SK-N-SH (cell line): ENCODE measurements around the gene ZNF23. TPM values are rescaled to one million over a fixed set of nuclear protein-coding genes. Genes with fewer than 3 reads are reported as not detected.

Experiments used
- CTCF ChIA-PET: fragments of 300-600, 350-600 bp; formaldehyde crosslinking; extraction: SDS; loops from one replicate; lab custom pipeline; 2021; lab: Yijun Ruan, JAX
- POLR2A ChIA-PET: fragments of 350-600 bp; sonication (Branson Sonifier 250); formaldehyde crosslinking; extraction: SDS; loops from one replicate; lab custom pipeline; 2020; ENCODE audit warnings: antibody characterized with exemption, inconsistent platforms; lab: Yijun Ruan, JAX
- DNase-seq: peaks from one replicate; pipeline ENCODE4 v3.0.0; 2012
- H2AFZ ChIP-seq: fragments of 200-600 bp; sonication (generic); 2 replicates; pipeline ENCODE4 v1.8.1; 2016; ENCODE audit warnings: antibody characterized with exemption, mild to moderate bottlenecking, low read depth
- H3F3A ChIP-seq: fragments of 200-600 bp; sonication (generic); replicated peaks from 2 replicates; pipeline ENCODE3; 2016; ENCODE audit warnings: antibody characterized with exemption, mild to moderate bottlenecking; ENCODE audit not compliant: insufficient read depth
- H3K27ac ChIP-seq, 2 experiments: fragments of 200-500 bp in 1 of 2; fragments of 200-600 bp in 1 of 2; sonication (Bioruptor generic) in 1 of 2; sonication (generic), shearing (Covaris generic) in 1 of 2; 2 replicates each; pipeline versions ENCODE4 v1.5.1 to v1.6.1; 2014 to 2016; ENCODE audit warnings: low read depth in 2 of 2, inconsistent platforms in 1 of 2, low read length in 1 of 2, mild to moderate bottlenecking in 1 of 2, mixed read lengths in 1 of 2
- H3K27me3 ChIP-seq: fragments of 200-600 bp; sonication (generic), shearing (Covaris generic); 2 replicates; pipeline ENCODE4 v1.6.1; 2016; ENCODE audit warnings: mixed run types; ENCODE audit not compliant: insufficient read depth
- H3K36me3 ChIP-seq, 2 experiments: fragments of 200-500 bp in 1 of 2; fragments of 200-600 bp in 1 of 2; sonication (Bioruptor generic) in 1 of 2; sonication (generic) in 1 of 2; replicated peaks in 1 of 2; 2 replicates each; pipeline versions ENCODE3 to v1.5.1; 2014 to 2016; ENCODE audit warnings: low read length in 1 of 2, mild to moderate bottlenecking in 1 of 2; ENCODE audit not compliant: insufficient read depth in 2 of 2, control insufficient read depth in 1 of 2
- H3K4me1 ChIP-seq, 2 experiments: fragments of 200-500 bp in 1 of 2; fragments of 200-600 bp in 1 of 2; sonication (Bioruptor generic) in 1 of 2; sonication (generic), shearing (Covaris generic) in 1 of 2; 2 replicates each; pipeline versions ENCODE4 v1.5.1 to v1.6.1; 2014 to 2016; ENCODE audit warnings: low read depth in 1 of 2, low read length in 1 of 2, mixed run types in 1 of 2; ENCODE audit not compliant: insufficient read depth in 2 of 2, control insufficient read depth in 1 of 2
- H3K4me2 ChIP-seq: fragments of 200-600 bp; sonication (generic), shearing (Covaris generic); 2 replicates; pipeline ENCODE4 v1.6.1; 2017; ENCODE audit warnings: mixed run types
- H3K4me3 ChIP-seq, 2 experiments: fragments of 200-500 bp in 1 of 2; fragments of 200-600 bp in 1 of 2; sonication (Bioruptor generic) in 1 of 2; sonication (generic), shearing (Covaris generic) in 1 of 2; 2 replicates each; pipeline versions ENCODE4 v1.5.1 to v1.8.1; 2014 to 2016; ENCODE audit warnings: low read depth in 2 of 2, inconsistent platforms in 1 of 2, low read length in 1 of 2, mild to moderate bottlenecking in 1 of 2, mixed read lengths in 1 of 2, moderate library complexity in 1 of 2
- H3K79me2 ChIP-seq: fragments of 200-600 bp; sonication (generic); 2 replicates; pipeline ENCODE4 v1.8.1; 2017; ENCODE audit warnings: mild to moderate bottlenecking; ENCODE audit not compliant: insufficient read depth
- H3K9ac ChIP-seq: fragments of 200-600 bp; sonication (generic); 2 replicates; pipeline ENCODE4 v1.6.1; 2017; ENCODE audit warnings: mixed run types
- H3K9me2 ChIP-seq: fragments of 200-600 bp; sonication (generic); 2 replicates; pipeline ENCODE4 v1.6.1; 2017; ENCODE audit warnings: mixed run types
- H3K9me3 ChIP-seq: fragments of 200-600 bp; sonication (generic); 2 replicates; pipeline ENCODE4 v1.6.1; 2017; ENCODE audit warnings: mixed run types, mild to moderate bottlenecking, moderate library complexity
- H4K20me1 ChIP-seq: fragments of 200-600 bp; sonication (generic); 2 replicates; pipeline ENCODE4 v1.6.1; 2017; ENCODE audit warnings: mild to moderate bottlenecking, mixed run types; ENCODE audit not compliant: insufficient read depth
- ELF1 ChIP-seq: IDR thresholded peaks from 2 replicates; pipeline ENCODE4 v1.4.0; 2012
- EZH2phosphoT487 ChIP-seq: fragments of 200-600 bp; sonication (generic); IDR thresholded peaks from 2 replicates; pipeline ENCODE4 v1.6.1; 2017; ENCODE audit warnings: low read depth, mixed run types, mild to moderate bottlenecking, antibody characterized with exemption, moderate library complexity, borderline replicate concordance
- FOSL2 ChIP-seq: IDR thresholded peaks from 2 replicates; pipeline ENCODE4 v1.4.0; 2012; ENCODE audit warnings: low read depth, mild to moderate bottlenecking, moderate library complexity, borderline replicate concordance
- FOXJ3 ChIP-seq: sonication (generic); formaldehyde crosslinking; IDR thresholded peaks from 2 replicates; pipeline ENCODE4 v1.5.1; 2020; ENCODE audit warnings: mild to moderate bottlenecking, missing genetic modification reagents
- GATA2 ChIP-seq: sonication (generic); formaldehyde crosslinking; IDR thresholded peaks from 2 replicates; pipeline ENCODE4 v1.5.0; 2020; ENCODE audit warnings: mild to moderate bottlenecking, missing genetic modification reagents
- MEF2A ChIP-seq: IDR thresholded peaks from 2 replicates; pipeline ENCODE4 v1.4.0; 2012; ENCODE audit warnings: low read depth, borderline replicate concordance
- NRF1 ChIP-seq: IDR thresholded peaks from 2 replicates; pipeline ENCODE4 v1.6.1; 2012; ENCODE audit warnings: low read depth, mild to moderate bottlenecking, low read length
- POLR2AphosphoS5 ChIP-seq: IDR thresholded peaks from 2 replicates; pipeline ENCODE4 v1.6.1; 2012; ENCODE audit warnings: low read depth, low read length
- RFX5 ChIP-seq: IDR thresholded peaks from 2 replicates; pipeline ENCODE4 v1.6.1; 2012; ENCODE audit warnings: mild to moderate bottlenecking, improper control_type of control experiment, low read length
- SIN3A ChIP-seq: IDR thresholded peaks from 2 replicates; pipeline ENCODE4 v1.6.1; 2012; ENCODE audit warnings: low read depth, mild to moderate bottlenecking, low read length, moderate library complexity, borderline replicate concordance
- SMC3 ChIP-seq: IDR thresholded peaks from 2 replicates; pipeline ENCODE4 v1.6.1; 2012; ENCODE audit warnings: low read depth, low read length, improper control_type of control experiment
- TAF1 ChIP-seq: IDR thresholded peaks from 2 replicates; pipeline ENCODE4 v1.6.1; 2012; ENCODE audit warnings: low read depth, mild to moderate bottlenecking, low read length, moderate library complexity, borderline replicate concordance
- TCF12 ChIP-seq: IDR thresholded peaks from 2 replicates; pipeline ENCODE4 v1.4.0; 2012
- TEAD4 ChIP-seq: IDR thresholded peaks from 2 replicates; pipeline ENCODE4 v1.4.0; 2012; ENCODE audit warnings: mild to moderate bottlenecking, borderline replicate concordance; ENCODE audit not compliant: insufficient read depth
- YY1 ChIP-seq: IDR thresholded peaks from 2 replicates; pipeline ENCODE4 v1.4.0; 2012; ENCODE audit warnings: low read depth, mild to moderate bottlenecking
- WGBS: methylation state at CpG from one replicate; pipeline ENCODE4 v1.1.6; 2017; ENCODE audit warnings: low lambda C conversion rate; 5-methylcytosine and 5-hydroxymethylcytosine counted together
- polyA plus RNA-seq, 3 experiments: library from polyadenylated mRNA; depleted of rRNA; stranded (reverse); fragments of >200 nt; gene quantifications; 2 replicates each; pipeline ENCODE4 v1.2.3, GENCODE V29; 2012
- TF ChIP-seq, protein P1 (sequence below): fragments of 200-600 bp; sonication (generic); IDR thresholded peaks from 2 replicates; pipeline ENCODE4 v1.6.1; 2017; ENCODE audit warnings: antibody characterized with exemption, mild to moderate bottlenecking, moderate library complexity
- TF ChIP-seq, protein P2 (sequence below): fragments of 150-350 bp; IDR thresholded peaks from 2 replicates; pipeline ENCODE4 v1.6.1; 2016; ENCODE audit warnings: mild to moderate bottlenecking, low read depth, low read length

ZNF23 gene
- polyA plus RNA-seq, 1 of the 3 experiments (the other 2 are of a cell fraction) = 7.3 TPM

DNA sequence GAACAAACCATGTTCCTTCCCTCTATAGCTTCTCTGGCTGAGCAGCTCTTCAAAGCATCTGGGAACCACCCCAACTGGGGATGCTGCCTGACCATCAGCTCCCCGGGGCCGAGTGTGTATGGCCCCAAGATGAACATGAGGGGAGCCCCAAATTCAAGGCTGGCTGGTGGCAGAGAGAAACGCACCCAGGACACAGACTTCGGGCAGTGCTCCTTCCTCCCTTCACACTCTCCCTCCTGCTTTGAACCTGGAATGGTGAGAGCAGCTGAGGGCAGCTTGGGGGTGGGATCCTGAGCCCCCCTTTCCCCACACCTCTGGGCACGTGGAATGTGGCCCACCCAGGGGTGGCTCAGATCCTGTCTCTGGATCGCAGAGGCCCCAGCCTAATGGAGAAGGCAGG is 37.4 kb downstream of the ZNF23 start:
- Histone ChIP-seq H3K4me3 (no peak overlapping the region), H2AFZ (no peak overlapping the region), H3K36me3 (no peaks in the 10 kb centered on the region), H3K9me3 (no peaks in the 10 kb centered on the region; the same call in 1 of the 2 replicates), H4K20me1 (no peaks in the 10 kb centered on the region), H3K4me2 (no peak overlapping the region), H3K79me2 (no peaks in the 10 kb centered on the region), H3K27me3 (peaks cover 13% of the 10 kb centered on the region; the same call in 1 of the 2 replicates), H3K9ac (no peak overlapping the region), H3K27ac (no peak overlapping the region), H3F3A (no peaks in the 10 kb centered on the region), H3K4me1 (no peaks in the 10 kb centered on the region; a peak in 1 of 4 replicates), H3K9me2 (no peaks in the 10 kb centered on the region)
- TF ChIP-seq NRF1 (no peak), MEF2A (no peak), FOSL2 (no peak), TAF1 (no peak), TEAD4 (no peak), ELF1 (no peak), POLR2AphosphoS5 (no peak), SMC3 (no peak), RFX5 (no peak), SIN3A (no peak), GATA2 (CRISPR knock-in tag) (no peak), EZH2phosphoT487 (no peak), YY1 (no peak)
- TF ChIP-seq, protein P1, sequence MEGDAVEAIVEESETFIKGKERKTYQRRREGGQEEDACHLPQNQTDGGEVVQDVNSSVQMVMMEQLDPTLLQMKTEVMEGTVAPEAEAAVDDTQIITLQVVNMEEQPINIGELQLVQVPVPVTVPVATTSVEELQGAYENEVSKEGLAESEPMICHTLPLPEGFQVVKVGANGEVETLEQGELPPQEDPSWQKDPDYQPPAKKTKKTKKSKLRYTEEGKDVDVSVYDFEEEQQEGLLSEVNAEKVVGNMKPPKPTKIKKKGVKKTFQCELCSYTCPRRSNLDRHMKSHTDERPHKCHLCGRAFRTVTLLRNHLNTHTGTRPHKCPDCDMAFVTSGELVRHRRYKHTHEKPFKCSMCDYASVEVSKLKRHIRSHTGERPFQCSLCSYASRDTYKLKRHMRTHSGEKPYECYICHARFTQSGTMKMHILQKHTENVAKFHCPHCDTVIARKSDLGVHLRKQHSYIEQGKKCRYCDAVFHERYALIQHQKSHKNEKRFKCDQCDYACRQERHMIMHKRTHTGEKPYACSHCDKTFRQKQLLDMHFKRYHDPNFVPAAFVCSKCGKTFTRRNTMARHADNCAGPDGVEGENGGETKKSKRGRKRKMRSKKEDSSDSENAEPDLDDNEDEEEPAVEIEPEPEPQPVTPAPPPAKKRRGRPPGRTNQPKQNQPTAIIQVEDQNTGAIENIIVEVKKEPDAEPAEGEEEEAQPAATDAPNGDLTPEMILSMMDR = no peak
- TF ChIP-seq, protein P2, sequence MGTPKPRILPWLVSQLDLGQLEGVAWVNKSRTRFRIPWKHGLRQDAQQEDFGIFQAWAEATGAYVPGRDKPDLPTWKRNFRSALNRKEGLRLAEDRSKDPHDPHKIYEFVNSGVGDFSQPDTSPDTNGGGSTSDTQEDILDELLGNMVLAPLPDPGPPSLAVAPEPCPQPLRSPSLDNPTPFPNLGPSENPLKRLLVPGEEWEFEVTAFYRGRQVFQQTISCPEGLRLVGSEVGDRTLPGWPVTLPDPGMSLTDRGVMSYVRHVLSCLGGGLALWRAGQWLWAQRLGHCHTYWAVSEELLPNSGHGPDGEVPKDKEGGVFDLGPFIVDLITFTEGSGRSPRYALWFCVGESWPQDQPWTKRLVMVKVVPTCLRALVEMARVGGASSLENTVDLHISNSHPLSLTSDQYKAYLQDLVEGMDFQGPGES = no peak
- WGBS = 13% methylated on average over 4 of the region's 6 CpGs
- ChIA-PET POLR2A (no interaction called here), CTCF (interaction anchor here (1.6 kb wide), 1 partner anchor 12 kb away, joined by 11 read pairs; no protein-coding TSS in a partner anchor)
- DNase-seq = no peak

DNA sequence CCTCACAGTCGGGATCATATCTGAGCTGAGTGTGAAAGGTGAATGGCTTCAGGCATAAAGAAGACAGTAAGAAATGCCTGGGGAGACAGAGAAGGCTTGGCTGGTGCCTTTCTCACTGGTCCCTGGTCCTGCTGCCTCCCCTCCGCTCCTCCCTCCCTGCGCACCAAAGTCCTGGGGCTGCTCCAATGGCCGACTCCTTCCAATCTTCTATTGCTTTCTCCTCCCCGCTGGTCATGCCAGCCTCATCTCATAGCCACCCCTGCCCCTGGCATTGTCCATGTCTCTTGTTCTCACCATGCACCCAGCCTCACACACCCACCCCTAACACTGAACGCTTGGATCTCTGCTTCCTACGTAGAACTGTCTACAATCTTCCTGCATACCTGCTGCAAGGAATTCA is 38.2 kb downstream of the ZNF23 start:
- H3K9me2 ChIP-seq = no peaks in the 10 kb centered on the region
- no peak for TF ChIP-seq FOXJ3 (CRISPR knock-in tag)
- no peak for TF ChIP-seq RFX5
- no peak for TF ChIP-seq SIN3A
- TF ChIP-seq TCF12 = no peak
- no peak for TF ChIP-seq MEF2A
- no peak overlapping the region for H2AFZ ChIP-seq
- no peak overlapping the region for H3K4me3 ChIP-seq
- no peaks in the 10 kb centered on the region; a peak in 1 of 4 replicates for H3K4me1 ChIP-seq
- H3K79me2 ChIP-seq = no peaks in the 10 kb centered on the region
- no peaks in the 10 kb centered on the region for H3F3A ChIP-seq
- POLR2A ChIA-PET = no interaction called here
- no peak for DNase-seq
- no peak overlapping the region for H3K9ac ChIP-seq
- peaks cover 13% of the 10 kb centered on the region; the same call in 1 of the 2 replicates for H3K27me3 ChIP-seq
- H4K20me1 ChIP-seq = no peaks in the 10 kb centered on the region
- CTCF ChIA-PET = interaction anchor here (1.0 to 1.6 kb wide), 3 partner anchors 11 to 77 kb away, joined by 3 to 11 read pairs (median 4); no protein-coding TSS in a partner anchor
- H3K27ac ChIP-seq = no peak overlapping the region
- WGBS = 33% methylated on average over 7 of the region's 7 CpGs
- H3K36me3 ChIP-seq = no peaks in the 10 kb centered on the region
- no peak overlapping the region for H3K4me2 ChIP-seq
- H3K9me3 ChIP-seq = no peaks in the 10 kb centered on the region; the same call in 1 of the 2 replicates
